K562 (cell line): ENCODE measurements around the gene FAM199X. TPM values are rescaled to one million over a fixed set of nuclear protein-coding genes. Genes with fewer than 3 reads are reported as not detected.

ENCODE experiments used
- EZH2 ChIP-seq: IDR thresholded peaks from 2 replicates; pipeline ENCODE4 v1.6.1; 2012; ENCODE audit warnings: low read depth, mild to moderate bottlenecking, inconsistent platforms, low read length, borderline replicate concordance
- GMEB1 ChIP-seq: fragments of 250-450 bp; sonication (Bioruptor Pico); IDR thresholded peaks from 2 replicates; pipeline ENCODE4 v1.4.0; 2020; ENCODE audit warnings: mild to moderate bottlenecking
- HES1 ChIP-seq: fragments of 450-650 bp; IDR thresholded peaks from 2 replicates; pipeline ENCODE4 v1.6.1; 2016; ENCODE audit warnings: low read depth, mild to moderate bottlenecking, moderate library complexity
- HNRNPK ChIP-seq: fragments of 200-400 bp; formaldehyde crosslinking; IDR thresholded peaks from one replicate; pipeline ENCODE4 v1.6.1; 2018; ENCODE audit warnings: mild to moderate bottlenecking, low read depth, low read length; ENCODE audit not compliant: poor library complexity, severe bottlenecking
- KLF10 ChIP-seq: fragments of 250-450 bp; sonication (Bioruptor Pico); IDR thresholded peaks from 2 replicates; pipeline ENCODE4 v1.6.1; 2021; ENCODE audit warnings: matching md5 sums
- LARP7 ChIP-seq: fragments of 450-650 bp; IDR thresholded peaks from 2 replicates; pipeline ENCODE4 v1.6.1; 2016
- PHB2 ChIP-seq: fragments of 450-650 bp; IDR thresholded peaks from 2 replicates; pipeline ENCODE4 v1.6.1; 2017; ENCODE audit warnings: low read depth
- RAD21 ChIP-seq, 2 experiments: fragments of 250-450 bp in 1 of 2; fragments of 450-650 bp in 1 of 2; sonication (Bioruptor Pico) in 1 of 2; formaldehyde crosslinking in 1 of 2; IDR thresholded peaks in 1 of 2; conservative IDR thresholded peaks in 1 of 2; 2 replicates each; pipeline versions ENCODE4 v1.4.0 to v1.8.0; 2020 to 2022; ENCODE audit warnings: mild to moderate bottlenecking in 2 of 2, moderate library complexity in 1 of 2
- RBBP5 ChIP-seq: fragments of 200-600 bp; sonication (generic); IDR thresholded peaks from 2 replicates; pipeline ENCODE4 v1.6.1; 2012; ENCODE audit warnings: borderline replicate concordance, mild to moderate bottlenecking, low read length, control low read depth, inconsistent platforms; ENCODE audit not compliant: insufficient read depth, poor library complexity, severe bottlenecking
- RBM14 ChIP-seq: fragments of 200-400 bp; formaldehyde crosslinking; IDR thresholded peaks from 2 replicates; pipeline ENCODE4 v1.6.1; 2018; ENCODE audit warnings: low read depth, mild to moderate bottlenecking, low read length, moderate library complexity, borderline replicate concordance; ENCODE audit not compliant: insufficient read depth
- STAT6 ChIP-seq: sonication (generic); formaldehyde crosslinking; IDR thresholded peaks from 2 replicates; pipeline ENCODE4 v1.8.1; 2023; ENCODE audit warnings: mild to moderate bottlenecking, missing genetic modification reagents
- TAF1 ChIP-seq: IDR thresholded peaks from 2 replicates; pipeline ENCODE4 v1.6.1; 2011; ENCODE audit warnings: mild to moderate bottlenecking, low read length, moderate library complexity; ENCODE audit not compliant: insufficient read depth, control insufficient read depth, severe bottlenecking; ENCODE audit errors: extremely low read depth
- TAF7 ChIP-seq: fragments of 450-650 bp; IDR thresholded peaks from 2 replicates; pipeline ENCODE4 v1.6.1; 2016; ENCODE audit warnings: missing genetic modification characterization, missing compliant biosample characterization
- XRCC4 ChIP-seq: IDR thresholded peaks from one replicate; pipeline ENCODE4 v1.6.1; 2011; ENCODE audit not compliant: insufficient read depth, insufficient read length; ENCODE audit errors: extremely low read depth
- ZBTB49 ChIP-seq: sonication (generic); formaldehyde crosslinking; IDR thresholded peaks from 2 replicates; pipeline ENCODE4 v1.8.0; 2022; ENCODE audit warnings: missing genetic modification reagents, mild to moderate bottlenecking, borderline replicate concordance
- ZFPM2 ChIP-seq: fragments of 250-450 bp; sonication (Bioruptor Pico); IDR thresholded peaks from 2 replicates; pipeline ENCODE4 v1.5.1; 2022; ENCODE audit warnings: mild to moderate bottlenecking
- ZNF124 ChIP-seq: sonication (generic); formaldehyde crosslinking; IDR thresholded peaks from 2 replicates; pipeline ENCODE4 v1.8.1; 2022; ENCODE audit warnings: missing genetic modification reagents
- ZNF445 ChIP-seq: fragments of 250-450 bp; sonication (Bioruptor Pico); IDR thresholded peaks from 2 replicates; pipeline ENCODE4 v1.4.0; 2020; ENCODE audit warnings: low read depth, mild to moderate bottlenecking, moderate library complexity
- ZNF830 ChIP-seq: fragments of 250-450 bp; sonication (Bioruptor Pico); IDR thresholded peaks from 2 replicates; pipeline ENCODE4 v1.5.0; 2021; ENCODE audit warnings: mild to moderate bottlenecking
- polyA plus RNA-seq, 8 experiments: library from polyadenylated mRNA; depleted of rRNA in 4 of 8; stranded (reverse) in 5 of 8; unstranded in 3 of 8; fragments of >200 nt; fragmentation: Nextera tagmentation in 2 of 8; fragmentation: Illumina TruSeq in 1 of 8; extraction: Ambion mirVana in 2 of 8; extraction: Trizol in 1 of 8; gene quantifications; 2 replicates each; pipeline versions ENCODE4 v1.2.1 to v1.2.3, GENCODE V29; 2011 to 2014; ENCODE audit warnings: inconsistent platforms in 1 of 8, missing spikeins in 1 of 8
- total RNA-seq, 7 experiments: library from RNA; depleted of rRNA in 6 of 7; stranded (reverse); fragments of >200 nt in 6 of 7; fragmentation: Illumina TruSeq in 2 of 7; extraction: Trizol in 2 of 7; gene quantifications; 2 replicates each; pipeline versions ENCODE4 v1.2.1 to v1.2.3, GENCODE V29; 2011 to 2021; ENCODE audit warnings: low replicate concordance in 1 of 7

Gene FAM199X
- total and polyA plus RNA-seq, 9 of the 15 experiments (the other 6 are each of a cell fraction or from before 2014, with no cell fraction given) = 4.6 to 22.2 (median 13.7) TPM

GRCh38 chrX:104156630-104157529 lies 9.4 kb upstream of the FAM199X start, which contains the start of gene SLC25A53 (continued):
- no peak for TF ChIP-seq HES1
- no peak for TF ChIP-seq XRCC4
- no peak; the same call in 1 of the 2 replicates for TF ChIP-seq GMEB1 (CRISPR knock-in tag)
- no peak for TF ChIP-seq PHB2
- no peak for TF ChIP-seq ZNF445
- peak; percentile 94 for TF ChIP-seq RBBP5
- TF ChIP-seq EZH2 = no peak
- TF ChIP-seq LARP7 = no peak
- no peak for TF ChIP-seq HNRNPK
- no peak for TF ChIP-seq ZNF124 (CRISPR knock-in tag)
- no peak for TF ChIP-seq KLF10 (CRISPR knock-in tag)
- TF ChIP-seq TAF7 (tag) = no peak
- TF ChIP-seq RBM14 = no peak
- no peak for TF ChIP-seq RAD21 (CRISPR knock-in tag; conservative IDR thresholded peaks at IDR 0.05 in 1 of 2, IDR thresholded peaks at IDR 0.05 in 1 of 2)
- TF ChIP-seq ZFPM2 (CRISPR knock-in tag) = no peak
- no peak for TF ChIP-seq STAT6
- no peak for TF ChIP-seq ZBTB49
- TF ChIP-seq ZNF830 (CRISPR knock-in tag) = no peak
- TF ChIP-seq TAF1 = peak; percentile 88
